Activated B cell treated with CpG ODN at 0.5 μM for 24 hours (primary cell): ENCODE results near the gene AGAP1. TPM values are rescaled to one million over a fixed set of nuclear protein-coding genes. Genes with fewer than 3 reads are reported as not detected.

Source experiments
- ATAC-seq: fragments of 200-7000 bp; cut with Tn5 transposase; one replicate; pipeline ENCODE4 v1.10.0; 2021; ENCODE audit warnings: low read depth, mild to moderate bottlenecking, moderate library complexity
- CTCF ChIA-PET: fragments of 350-600 bp; sonication (Branson Sonifier 250); formaldehyde crosslinking; loops from one replicate; lab custom pipeline; 2021; ENCODE audit warnings: antibody characterized with exemption; lab: Charles Lee
- POLR2A ChIA-PET: fragments of 350-600 bp; sonication (Branson Sonifier 250); formaldehyde crosslinking; loops from one replicate; lab custom pipeline; 2021; ENCODE audit warnings: antibody characterized with exemption; lab: Charles Lee
- DNase-seq: peaks from one replicate; pipeline ENCODE4 v3.0.0; 2022
- H3K27ac Mint-ChIP-seq: one replicate; pipeline ENCODE4 v1.8.0; 2020; ENCODE audit warnings: mixed read lengths
- H3K27me3 Mint-ChIP-seq: one replicate; pipeline ENCODE4 v1.8.0; 2021; ENCODE audit warnings: mixed read lengths
- H3K36me3 Mint-ChIP-seq: one replicate; pipeline ENCODE4 v1.8.0; 2021; ENCODE audit warnings: low read depth, mixed read lengths
- H3K4me1 Mint-ChIP-seq: one replicate; pipeline ENCODE4 v1.8.0; 2021; ENCODE audit warnings: mixed read lengths
- H3K4me3 Mint-ChIP-seq: one replicate; pipeline ENCODE4 v1.8.0; 2020; ENCODE audit warnings: mild to moderate bottlenecking, mixed read lengths
- H3K9me3 Mint-ChIP-seq: one replicate; pipeline ENCODE4 v1.8.0; 2020; ENCODE audit warnings: mixed read lengths
- intact Hi-C: fragments of 100-400 bp; cut with micrococcal nuclease; formaldehyde crosslinking; loops from one replicate; pipeline ENCODE4 v1.15.1; 2024
- total RNA-seq: library from RNA; stranded (reverse); gene quantifications from 2 replicates; pipeline ENCODE4 v1.2.3, GENCODE V29; 2022
- TF ChIP-seq, protein P1 (sequence below): fragments of 200-600 bp; IDR thresholded peaks from one replicate; pipeline ENCODE4 v1.8.0; 2022; ENCODE audit warnings: antibody characterized with exemption, mild to moderate bottlenecking

The AGAP1 gene
- total RNA-seq, 1 donor from 2014 or later: not detected

GRCh38 chr2:236168110-236169080 is 674.6 kb downstream of the AGAP1 start, which contains the start of gene GBX2:
TSS of gene GBX2 (minus strand) at chr2:236168386. CDS start at chr2:236167971, 415 bp downstream.
- Mint-ChIP-seq H3K27me3 (peaks cover 55% of the 10 kb centered on the region), H3K9me3 (no peaks in the 10 kb centered on the region), H3K27ac (no peak within 1 kb of the TSS), H3K4me3 (no peak within 1 kb of the TSS), H3K36me3 (no peaks in the 10 kb centered on the region), H3K4me1 (peaks cover 10% of the 10 kb centered on the region)
- TF ChIP-seq, protein P1, sequence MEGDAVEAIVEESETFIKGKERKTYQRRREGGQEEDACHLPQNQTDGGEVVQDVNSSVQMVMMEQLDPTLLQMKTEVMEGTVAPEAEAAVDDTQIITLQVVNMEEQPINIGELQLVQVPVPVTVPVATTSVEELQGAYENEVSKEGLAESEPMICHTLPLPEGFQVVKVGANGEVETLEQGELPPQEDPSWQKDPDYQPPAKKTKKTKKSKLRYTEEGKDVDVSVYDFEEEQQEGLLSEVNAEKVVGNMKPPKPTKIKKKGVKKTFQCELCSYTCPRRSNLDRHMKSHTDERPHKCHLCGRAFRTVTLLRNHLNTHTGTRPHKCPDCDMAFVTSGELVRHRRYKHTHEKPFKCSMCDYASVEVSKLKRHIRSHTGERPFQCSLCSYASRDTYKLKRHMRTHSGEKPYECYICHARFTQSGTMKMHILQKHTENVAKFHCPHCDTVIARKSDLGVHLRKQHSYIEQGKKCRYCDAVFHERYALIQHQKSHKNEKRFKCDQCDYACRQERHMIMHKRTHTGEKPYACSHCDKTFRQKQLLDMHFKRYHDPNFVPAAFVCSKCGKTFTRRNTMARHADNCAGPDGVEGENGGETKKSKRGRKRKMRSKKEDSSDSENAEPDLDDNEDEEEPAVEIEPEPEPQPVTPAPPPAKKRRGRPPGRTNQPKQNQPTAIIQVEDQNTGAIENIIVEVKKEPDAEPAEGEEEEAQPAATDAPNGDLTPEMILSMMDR: no peak
- CTCF ChIA-PET: no interaction called here
- DNase-seq: no peak
- ATAC-seq: no peak
- intact Hi-C loops: no loop called here
- POLR2A ChIA-PET: no interaction called here

- CTCF ChIA-PET: no interaction called here
- H3K36me3 Mint-ChIP-seq: no peaks in the 10 kb centered on the region
- H3K9me3 Mint-ChIP-seq: no peaks in the 10 kb centered on the region
- TF ChIP-seq, protein P1: no peak
- H3K27ac Mint-ChIP-seq: peak overlapping the region; percentile 56
- DNase-seq (no peak), ATAC-seq (no peak)
- peaks cover 10% of the 10 kb centered on the region for H3K4me1 Mint-ChIP-seq
- peaks cover 62% of the 10 kb centered on the region for H3K27me3 Mint-ChIP-seq
- H3K4me3 Mint-ChIP-seq: no peak overlapping the region
- POLR2A ChIA-PET: no interaction called here
- intact Hi-C loops: no loop called here
Measured at GRCh38 chr2:236169151-236169721, 675.4 kb downstream of the AGAP1 start.

- no peak for ATAC-seq
- TF ChIP-seq, protein P1: no peak
- Mint-ChIP-seq H3K27me3 (peaks cover 65% of the 10 kb centered on the region), H3K27ac (peak overlapping the region; percentile 56), H3K4me3 (no peak overlapping the region), H3K36me3 (no peaks in the 10 kb centered on the region), H3K9me3 (no peaks in the 10 kb centered on the region), H3K4me1 (peaks cover 9% of the 10 kb centered on the region)
- CTCF ChIA-PET: no interaction called here
- no peak for DNase-seq
- POLR2A ChIA-PET: no interaction called here
- intact Hi-C loops: no loop called here
Measured at GRCh38 chr2:236169741-236170589, 676.1 kb downstream of the AGAP1 start.

GRCh38 chr2:236170590-236171165 is 676.8 kb downstream of the AGAP1 start:
- TF ChIP-seq, protein P1: no peak
- Mint-ChIP-seq H3K9me3 (no peaks in the 10 kb centered on the region), H3K27ac (no peak overlapping the region), H3K4me1 (peaks cover 9% of the 10 kb centered on the region), H3K4me3 (no peak overlapping the region), H3K36me3 (no peaks in the 10 kb centered on the region), H3K27me3 (peaks cover 64% of the 10 kb centered on the region)
- DNase-seq (no peak), ATAC-seq (no peak)
- ChIA-PET POLR2A (no interaction called here), CTCF (no interaction called here)
- intact Hi-C loops: no loop called here
